Pancreas (tissue), 10 donors: ENCODE data around the gene COQ9. TPM values are rescaled to one million over a fixed set of nuclear protein-coding genes. Genes with fewer than 3 reads are reported as not detected.

Source experiments
- ATAC-seq, 4 donors: fragments of 200-7000 bp; cut with Tn5 transposase; one replicate each; pipeline versions ENCODE4 v1.8.0 to v1.9.1; 2020; ENCODE audit warnings: mild to moderate bottlenecking in 4 of 4, moderate library complexity in 4 of 4
- DNase-seq, 6 donors: peaks; one replicate each; pipeline ENCODE4 v3.0.0-alpha.2; 2020
- FAIRE-seq: peaks from 2 replicates; lab custom pipeline; 2012; peaks lifted over from hg19 to GRCh38; lab: Jason Lieb, UNC
- H3K27ac ChIP-seq, 4 donors: fragments of 200-600 bp; sonication (generic); 1 replicate in 3 of 4; 2 replicates in 1 of 4; pipeline versions ENCODE4 v1.5.0 to v1.8.0; 2020
- H3K27me3 ChIP-seq, 4 donors: fragments of 200-600 bp; one replicate each; pipeline ENCODE4 v1.8.0; 2021
- H3K36me3 ChIP-seq, 3 donors: fragments of 200-600 bp; sonication (generic) in 1 of 3; one replicate each; pipeline versions ENCODE4 v1.5.0 to v1.8.0; 2020 to 2021
- H3K4me1 ChIP-seq, 3 donors: fragments of 200-600 bp; one replicate each; pipeline ENCODE4 v1.8.0; 2021
- H3K4me3 ChIP-seq, 4 donors: fragments of 200-600 bp; sonication (generic) in 2 of 4; one replicate each; pipeline versions ENCODE4 v1.5.0 to v1.8.0; 2020 to 2021
- H3K9me3 ChIP-seq, 4 donors: fragments of 200-600 bp; one replicate each; pipeline ENCODE4 v1.8.0; 2021
- WGBS, 2 donors: extraction: QIAGEN DNeasy Blood & Tissue Kit; methylation state at CpG; one replicate each; pipeline ENCODE4 v1.1.7; 2013; 5-methylcytosine and 5-hydroxymethylcytosine counted together
- intact Hi-C, 3 donors: fragments of 100-400 bp; cut with DNase I; formaldehyde crosslinking; loops; one replicate each; pipeline versions ENCODE4 v1.11.1 to v1.14.2; 2022
- polyA plus RNA-seq, 2 donors: library from polyadenylated mRNA; stranded (reverse); fragments of 200-250 nt; gene quantifications; one replicate each; pipeline ENCODE4 v1.2.3, GENCODE V29; 2013
- total RNA-seq, 6 donors: library from RNA; stranded (reverse); fragmentation: NEBNext Ultra II Directional in 4 of 6; extraction: Animal tissue kit (Norgen Biotek cat#: 25700) in 4 of 6; gene quantifications; one replicate each; pipeline versions ENCODE4 v1.2.1 to v1.2.4, GENCODE V29; 2021 to 2023
- TF ChIP-seq, protein P1 (sequence below), 4 donors: fragments of 200-600 bp; sonication (generic) in 3 of 4; IDR thresholded peaks; one replicate each; pipeline versions ENCODE4 v1.5.0 to v1.8.0; 2021; ENCODE audit warnings: antibody characterized with exemption in 4 of 4
- donor health status: healthy with polysubstance abuse.
- donor health status: DM: no; HTN: no; CAD: no; lungs with moderate emphysema.
- donor health status: DM: no; HTN: no; CAD: no.
- donor health status: control.
- donor health status: control.
- donor health status: Bipolar disorder and iron deficiency.
- donor health status: DM: yes; HTN: yes; CAD: no.
- donor health status: DM: no; HTN: no; CAD: no.
- donor health status: DM: no; HTN: no; CAD: no.
- donor health status: DM: yes; HTN: yes; CAD: no.

The COQ9 gene
- total and polyA plus RNA-seq, 8 donors = 17.7 to 51.1 (median 25.3) TPM

DNA sequence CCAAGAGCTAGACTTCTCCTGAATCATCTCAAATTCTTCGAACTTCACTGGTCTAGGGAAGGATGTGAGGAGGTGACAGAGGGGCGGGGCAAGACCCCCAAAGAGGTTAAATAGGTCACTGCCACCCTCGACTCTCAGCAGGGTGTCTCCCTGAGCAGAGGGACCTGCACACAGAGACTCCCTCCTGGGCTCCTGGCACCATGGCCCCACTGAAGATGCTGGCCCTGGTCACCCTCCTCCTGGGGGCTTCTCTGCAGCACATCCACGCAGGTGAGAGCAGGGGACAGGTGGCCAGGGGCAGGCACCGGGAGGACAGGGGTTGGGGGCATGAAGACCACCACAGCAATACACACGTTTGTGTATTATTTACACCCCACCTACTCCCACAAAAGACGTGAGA lies 33.5 kb upstream of the COQ9 start:
- Histone ChIP-seq H3K27ac (no peak overlapping the region), H3K4me3 (no peak overlapping the region), H3K36me3 (no peaks in the 10 kb centered on the region), H3K4me1 (peaks cover 0 to 6% (median 0%) of the 10 kb centered on the region in 3 donors), H3K27me3 (no peaks in the 10 kb centered on the region), H3K9me3 (no peaks in the 10 kb centered on the region)
- FAIRE-seq = no peak
- no peak for ATAC-seq
- peak in 1 of 6 donors; percentile 40 for DNase-seq
- intact Hi-C loops = loop anchor here in 2 of 3 donors (10.0 kb wide), 2 partner anchors 109 to 339 kb away; no protein-coding TSS in a partner anchor
- WGBS, 2 donors = 48 to 52% methylated on average over 7 of the region's 7 CpGs
- TF ChIP-seq, protein P1, sequence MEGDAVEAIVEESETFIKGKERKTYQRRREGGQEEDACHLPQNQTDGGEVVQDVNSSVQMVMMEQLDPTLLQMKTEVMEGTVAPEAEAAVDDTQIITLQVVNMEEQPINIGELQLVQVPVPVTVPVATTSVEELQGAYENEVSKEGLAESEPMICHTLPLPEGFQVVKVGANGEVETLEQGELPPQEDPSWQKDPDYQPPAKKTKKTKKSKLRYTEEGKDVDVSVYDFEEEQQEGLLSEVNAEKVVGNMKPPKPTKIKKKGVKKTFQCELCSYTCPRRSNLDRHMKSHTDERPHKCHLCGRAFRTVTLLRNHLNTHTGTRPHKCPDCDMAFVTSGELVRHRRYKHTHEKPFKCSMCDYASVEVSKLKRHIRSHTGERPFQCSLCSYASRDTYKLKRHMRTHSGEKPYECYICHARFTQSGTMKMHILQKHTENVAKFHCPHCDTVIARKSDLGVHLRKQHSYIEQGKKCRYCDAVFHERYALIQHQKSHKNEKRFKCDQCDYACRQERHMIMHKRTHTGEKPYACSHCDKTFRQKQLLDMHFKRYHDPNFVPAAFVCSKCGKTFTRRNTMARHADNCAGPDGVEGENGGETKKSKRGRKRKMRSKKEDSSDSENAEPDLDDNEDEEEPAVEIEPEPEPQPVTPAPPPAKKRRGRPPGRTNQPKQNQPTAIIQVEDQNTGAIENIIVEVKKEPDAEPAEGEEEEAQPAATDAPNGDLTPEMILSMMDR (IDR thresholded peaks at IDR 0.05) = no peak

DNA sequence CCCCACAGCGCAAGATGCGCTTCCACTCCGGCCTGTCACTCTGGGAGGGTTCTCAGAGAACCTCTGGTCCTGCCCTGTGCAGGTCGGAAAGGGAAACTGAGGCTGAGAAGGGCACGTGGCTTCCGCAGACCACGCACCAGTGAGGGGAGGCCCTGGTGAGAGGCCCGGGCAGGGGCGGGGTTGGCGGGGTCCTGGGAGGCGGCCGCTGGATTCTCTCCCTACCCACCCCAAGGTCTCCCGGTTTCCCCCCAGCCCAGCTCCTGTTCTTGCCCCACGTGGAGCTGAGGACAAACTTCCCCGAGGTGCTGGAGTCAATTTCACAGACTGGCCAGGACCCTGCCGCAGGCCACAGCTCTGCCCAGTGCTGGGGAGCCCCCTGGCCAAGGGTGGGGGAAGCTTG lies 31.2 kb upstream of the COQ9 start:
- FAIRE-seq (no peak), DNase-seq (peak in 2 of 6 donors; percentile 55 to 71), ATAC-seq (no peak)
- WGBS, 2 donors = 71 to 86% methylated on average over 16 of the region's 16 CpGs
- Histone ChIP-seq H3K4me1 (peaks cover 0 to 6% (median 3%) of the 10 kb centered on the region in 3 donors), H3K4me3 (no peak overlapping the region), H3K36me3 (no peaks in the 10 kb centered on the region), H3K27ac (no peak overlapping the region), H3K27me3 (no peaks in the 10 kb centered on the region), H3K9me3 (no peaks in the 10 kb centered on the region)
- intact Hi-C loops = loop anchor here in 2 of 3 donors (2.0 to 10.0 kb wide), 3 partner anchors 103 to 341 kb away; no protein-coding TSS in a partner anchor
- TF ChIP-seq, protein P1 (IDR thresholded peaks at IDR 0.05) = no peak

DNA sequence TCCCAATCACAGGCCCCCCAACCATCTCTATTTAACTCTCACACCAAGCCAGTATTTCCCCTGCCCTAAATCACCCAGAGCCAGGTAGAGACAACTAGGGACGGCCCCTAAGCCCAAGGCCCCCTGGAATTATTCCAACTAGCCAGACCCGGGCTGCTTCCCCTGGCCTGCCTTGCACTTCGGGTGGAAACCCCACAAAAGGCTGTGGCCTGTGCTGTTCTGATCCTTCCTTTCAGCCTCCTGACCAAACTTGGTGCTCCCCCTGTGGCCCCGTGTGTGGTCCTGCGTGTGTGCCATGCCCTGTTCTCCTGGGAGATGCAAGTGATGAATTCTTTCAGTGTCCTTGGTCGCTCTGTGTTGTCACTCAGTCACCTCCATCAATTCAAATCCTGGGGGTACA lies 27.8 kb upstream of the COQ9 start:
- no peak overlapping the region for H3K4me3 ChIP-seq
- TF ChIP-seq, protein P1 (IDR thresholded peaks at IDR 0.05) = no peak
- WGBS, 2 donors = 61 to 72% methylated on average over 6 of the region's 6 CpGs
- H3K9me3 ChIP-seq = no peaks in the 10 kb centered on the region
- ATAC-seq (no peak), DNase-seq (peak in 1 of 6 donors; percentile 46), FAIRE-seq (no peak)
- intact Hi-C loops = loop anchor here (2.0 to 10.0 kb wide), 4 partner anchors 115 to 345 kb away; no protein-coding TSS in a partner anchor
- peaks cover 0 to 6% (median 3%) of the 10 kb centered on the region in 3 donors for H3K4me1 ChIP-seq
- no peaks in the 10 kb centered on the region for H3K36me3 ChIP-seq
- H3K27me3 ChIP-seq = no peaks in the 10 kb centered on the region
- H3K27ac ChIP-seq = no peak overlapping the region

DNA sequence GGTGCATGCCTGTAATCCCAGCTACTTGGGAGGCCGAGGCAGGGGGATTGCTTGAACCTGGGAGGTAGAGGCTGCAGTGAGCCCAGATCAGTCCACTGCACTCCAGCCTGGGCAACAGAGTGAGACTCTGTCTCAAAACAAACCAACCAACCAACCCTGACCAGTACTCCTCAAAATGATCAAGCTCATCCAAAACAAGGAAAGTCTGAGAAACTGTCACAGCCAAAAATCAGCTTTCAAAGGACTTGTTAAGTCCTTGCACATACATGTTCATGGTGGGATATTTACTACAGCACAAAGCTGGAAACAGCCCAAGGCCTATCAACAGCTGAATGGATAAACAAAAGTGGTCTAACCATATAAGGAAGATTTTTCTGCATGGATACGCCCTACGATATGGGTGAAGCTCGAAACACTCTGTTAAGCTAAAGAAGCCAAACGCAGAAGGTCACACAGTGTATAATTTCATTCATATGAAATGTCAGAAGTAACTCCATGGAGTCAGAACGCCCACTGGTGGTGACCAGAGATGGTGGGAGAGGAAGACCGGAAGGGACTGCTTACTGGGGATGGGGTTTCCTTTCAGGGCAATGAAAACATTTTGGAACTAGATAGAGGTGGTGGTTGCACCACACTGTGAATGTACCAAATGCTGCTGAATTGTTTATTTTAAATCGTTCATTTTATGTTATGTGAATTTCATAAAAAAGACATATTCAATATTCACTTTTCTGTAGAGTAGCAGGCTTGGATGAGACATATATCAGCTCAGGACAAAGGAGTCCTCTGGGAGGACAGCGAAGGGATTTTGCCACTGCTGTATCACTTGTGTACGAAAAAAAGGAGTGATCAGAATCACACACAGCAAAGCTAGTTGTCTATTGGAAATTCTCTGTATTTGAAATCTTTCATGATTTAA lies 25.0 kb upstream of the COQ9 start:
- no peak for FAIRE-seq
- TF ChIP-seq, protein P1 (IDR thresholded peaks at IDR 0.05) = peak; percentile 22 to 43 (median 42)
- intact Hi-C loops = loop anchor here in 2 of 3 donors (10.0 kb wide), 2 partner anchors 93 to 327 kb away; partner anchors contain the start of gene CPNE2 (in 1 of the 2)
- peak in 3 of 4 donors; percentile 71 to 81 (median 72) for ATAC-seq
- DNase-seq = peak in 5 of 6 donors; percentile 39 to 56 (median 42)
- no peak overlapping the region for H3K4me3 ChIP-seq
- H3K27ac ChIP-seq = no peak overlapping the region
- WGBS, 2 donors = 24% methylated on average over 10 of the region's 10 CpGs
- peaks cover 0 to 3% (median 2%) of the 10 kb centered on the region in 3 donors for H3K4me1 ChIP-seq
- no peaks in the 10 kb centered on the region for H3K27me3 ChIP-seq
- no peaks in the 10 kb centered on the region for H3K36me3 ChIP-seq
- no peaks in the 10 kb centered on the region for H3K9me3 ChIP-seq
